HG03565 (cell line): ENCODE measurements around the gene DIRAS1.
A peak's percentile ranks its signal among the peaks of the same experiment; 100 is the strongest.

Experiments
- ATAC-seq: cut with Tn5 transposase; IDR thresholded peaks from one replicate; pipeline ENCODE4 v1.9.1; 2021; ENCODE audit warnings: mild to moderate bottlenecking, moderate library complexity; ENCODE audit not compliant: unreplicated experiment

Gene DIRAS1

DNA sequence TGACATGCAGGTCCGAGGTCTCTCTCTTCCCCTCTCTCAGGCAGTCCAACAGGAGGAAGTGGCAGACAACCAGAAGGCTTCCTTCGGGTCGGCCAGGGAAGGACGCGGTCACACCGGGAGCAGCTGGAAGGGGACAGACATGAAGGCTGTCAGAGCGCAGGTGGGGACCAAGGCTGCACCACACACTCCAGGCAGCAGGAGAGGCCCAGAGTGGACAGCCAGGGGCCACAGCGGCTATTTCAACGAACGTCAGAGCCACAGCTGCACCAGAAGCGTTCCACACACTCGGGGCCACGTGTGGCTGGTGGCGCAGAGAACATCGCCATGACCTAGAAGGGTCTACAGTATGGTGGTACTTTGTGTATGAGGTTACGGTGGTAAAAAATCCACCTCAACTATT is 34.6 kb upstream of the DIRAS1 start:
- no peak for ATAC-seq

DNA sequence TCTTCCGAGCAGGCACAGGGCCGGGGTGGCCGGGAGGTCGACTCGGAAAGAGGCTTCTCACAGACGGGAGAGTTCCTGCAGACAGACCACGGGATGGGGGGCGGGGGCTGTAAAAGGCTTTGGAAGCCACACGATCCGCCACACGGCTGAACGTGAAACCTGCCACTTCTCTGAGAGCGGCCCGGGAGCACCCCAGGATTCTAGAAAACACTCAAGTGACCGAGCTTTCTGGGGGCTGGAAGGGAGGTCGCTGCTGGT is 34.2 kb upstream of the DIRAS1 start:
- ATAC-seq, result no peak

DNA sequence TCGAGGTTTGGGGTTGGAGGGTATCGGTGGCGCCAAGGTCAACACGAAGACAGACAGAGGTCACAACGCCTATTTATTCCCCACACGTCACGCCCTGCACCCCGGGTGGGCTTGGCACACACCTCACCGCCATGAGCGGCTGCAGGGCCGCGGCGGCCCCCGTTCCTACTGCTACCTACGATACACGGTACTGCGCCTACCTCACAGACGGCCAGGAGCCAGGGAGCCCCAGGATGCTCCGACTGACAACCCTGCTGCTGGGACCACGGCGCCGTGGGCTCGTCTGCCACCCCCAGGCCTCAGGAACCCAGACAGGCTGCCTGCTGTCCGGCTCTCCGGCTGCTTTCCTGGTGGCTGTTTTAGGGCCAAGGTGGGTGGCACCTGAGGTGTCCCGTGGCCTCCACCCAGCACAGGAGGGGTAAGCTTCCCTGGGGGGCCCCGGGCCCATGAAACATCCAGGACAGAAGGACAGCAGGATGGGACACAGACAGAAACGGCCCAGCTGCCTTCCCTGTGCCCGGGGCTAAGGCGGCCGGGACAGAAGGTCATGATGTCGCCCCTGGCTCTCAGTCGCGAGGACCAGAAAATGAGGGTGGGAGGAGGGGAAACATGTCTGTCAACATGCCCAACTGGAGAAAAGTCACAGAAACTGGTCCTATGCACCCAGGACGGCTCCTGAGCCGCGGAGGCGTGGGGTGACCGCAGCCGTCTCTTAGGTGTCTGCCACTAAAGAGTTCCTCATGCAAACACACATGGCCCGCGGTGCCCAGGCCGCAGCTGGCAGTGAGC is 33.7 kb upstream of the DIRAS1 start:
- no peak for ATAC-seq

DNA sequence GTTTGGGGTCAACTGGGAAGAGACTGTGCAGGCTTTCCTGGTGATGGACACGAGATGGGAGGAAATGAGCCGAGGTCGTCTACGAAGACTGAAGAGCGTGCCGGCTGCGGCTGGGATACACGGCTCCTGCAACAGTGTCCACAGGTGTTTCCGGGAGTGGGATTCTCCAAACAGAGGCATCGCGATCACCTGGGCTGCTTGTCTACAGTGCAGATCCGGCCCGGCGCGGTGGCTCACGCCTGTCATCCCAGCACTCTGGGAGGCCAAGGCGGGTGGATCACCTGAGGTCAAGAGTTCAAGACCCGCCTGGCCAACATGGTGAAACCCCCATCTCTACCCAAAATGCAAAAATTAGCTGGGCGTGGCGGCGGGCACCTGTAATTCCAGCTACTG is 30.3 kb upstream of the DIRAS1 start:
- no peak for ATAC-seq

DNA sequence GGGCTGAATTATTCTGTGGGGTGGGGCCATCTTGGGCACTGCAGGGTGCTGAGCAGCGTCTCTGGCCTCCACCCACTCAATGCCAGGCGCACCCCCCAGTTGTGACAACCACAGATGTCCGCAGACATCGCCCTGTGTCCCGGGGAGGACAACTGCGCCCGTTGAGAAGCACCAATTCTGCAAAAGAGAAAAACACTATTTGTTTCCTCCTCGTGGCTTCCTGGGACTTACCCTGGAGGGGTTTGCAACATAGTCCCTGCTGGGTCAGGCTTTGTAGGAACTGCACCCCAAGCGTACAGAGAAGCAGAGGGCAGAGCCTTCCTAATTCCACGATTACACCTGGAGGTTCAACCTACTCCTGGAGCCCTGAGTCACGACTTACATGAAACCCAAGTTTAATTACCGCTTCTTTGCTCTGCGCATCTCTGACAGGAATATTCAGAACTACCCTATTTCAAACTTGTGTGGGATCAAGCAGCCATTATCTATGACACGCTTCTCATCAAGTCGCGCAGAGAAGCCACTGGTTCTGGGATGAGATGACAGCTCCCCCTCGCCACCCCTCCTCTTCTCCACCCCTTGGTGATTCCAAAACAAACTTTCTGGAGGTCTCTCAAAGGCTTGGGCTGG is 29.8 kb upstream of the DIRAS1 start:
- ATAC-seq, result no peak

DNA sequence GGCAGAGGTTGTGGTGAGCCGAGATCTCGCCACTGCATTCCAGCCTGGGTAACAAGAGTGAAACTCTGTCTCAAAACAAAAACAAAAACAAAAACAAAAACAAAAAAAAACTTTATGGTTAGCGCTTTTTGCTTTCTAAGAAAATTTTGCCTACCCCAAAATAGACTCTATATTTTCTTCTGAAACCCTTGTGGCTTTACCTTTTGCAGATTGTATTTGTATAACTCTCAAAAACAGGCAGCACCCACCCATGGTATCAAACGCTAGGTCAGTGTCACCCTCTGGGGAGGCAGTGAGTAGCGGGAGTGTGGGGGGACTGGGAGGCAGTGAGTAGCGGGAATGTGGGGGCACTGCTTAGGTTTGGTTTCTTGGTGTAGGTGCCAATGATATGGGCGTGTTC is 26.2 kb upstream of the DIRAS1 start:
- ATAC-seq, result no peak

DNA sequence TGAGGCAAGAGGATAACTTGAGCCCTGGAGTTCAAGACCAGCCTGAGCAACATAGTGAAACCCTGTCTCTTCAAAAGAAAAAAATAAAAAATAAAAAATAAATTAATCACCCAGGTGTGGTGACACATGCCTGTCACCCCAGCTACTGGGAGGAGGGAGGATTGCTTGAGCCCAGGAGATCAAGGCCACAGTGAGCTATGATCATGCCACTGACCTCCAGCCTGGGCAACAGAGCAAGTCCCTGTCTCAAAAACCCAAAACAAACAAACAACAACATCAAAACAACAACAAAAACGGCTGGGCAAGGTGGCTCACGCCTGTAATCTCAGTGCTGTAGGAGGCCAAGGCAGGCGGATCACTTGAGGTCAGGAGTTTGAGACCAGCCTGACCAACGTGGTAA is 22.9 kb upstream of the DIRAS1 start:
- no peak for ATAC-seq

DNA sequence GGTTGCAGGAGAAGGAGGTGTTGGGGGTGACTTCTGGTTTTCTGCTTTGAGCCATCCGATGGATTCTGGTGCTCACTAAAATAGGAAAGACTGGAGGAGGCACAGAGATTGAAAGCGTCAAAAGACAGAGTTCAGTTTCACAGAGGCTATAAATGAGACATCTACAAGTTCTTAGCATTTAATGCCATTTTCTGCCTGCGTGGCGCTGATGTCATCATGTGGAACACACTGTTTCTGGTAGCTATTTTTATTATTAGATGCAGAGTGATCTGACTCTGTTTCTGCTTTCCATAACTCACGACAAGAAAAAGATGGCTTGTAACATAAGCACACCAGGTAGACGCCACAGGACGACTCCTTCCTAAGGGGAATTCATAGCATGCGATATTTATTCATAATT is 21.9 kb upstream of the DIRAS1 start:
- no peak for ATAC-seq

DNA sequence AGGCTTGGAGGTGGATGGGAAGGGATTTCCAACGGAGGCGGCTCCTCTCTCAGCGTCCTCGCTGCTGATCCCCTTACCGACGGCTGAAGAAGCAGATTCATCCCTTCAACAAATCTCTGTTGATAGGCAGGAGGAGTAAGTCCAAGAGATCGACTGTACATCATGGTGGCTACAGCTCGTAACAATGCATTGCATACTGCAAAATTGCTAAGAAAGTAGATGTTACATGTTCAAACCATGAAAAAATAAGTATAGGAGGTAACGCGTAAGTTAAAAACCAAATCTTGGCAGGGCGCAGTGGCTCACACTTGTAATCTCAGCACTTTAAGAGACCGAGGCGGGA is 19.1 kb upstream of the DIRAS1 start:
- no peak for ATAC-seq

DNA sequence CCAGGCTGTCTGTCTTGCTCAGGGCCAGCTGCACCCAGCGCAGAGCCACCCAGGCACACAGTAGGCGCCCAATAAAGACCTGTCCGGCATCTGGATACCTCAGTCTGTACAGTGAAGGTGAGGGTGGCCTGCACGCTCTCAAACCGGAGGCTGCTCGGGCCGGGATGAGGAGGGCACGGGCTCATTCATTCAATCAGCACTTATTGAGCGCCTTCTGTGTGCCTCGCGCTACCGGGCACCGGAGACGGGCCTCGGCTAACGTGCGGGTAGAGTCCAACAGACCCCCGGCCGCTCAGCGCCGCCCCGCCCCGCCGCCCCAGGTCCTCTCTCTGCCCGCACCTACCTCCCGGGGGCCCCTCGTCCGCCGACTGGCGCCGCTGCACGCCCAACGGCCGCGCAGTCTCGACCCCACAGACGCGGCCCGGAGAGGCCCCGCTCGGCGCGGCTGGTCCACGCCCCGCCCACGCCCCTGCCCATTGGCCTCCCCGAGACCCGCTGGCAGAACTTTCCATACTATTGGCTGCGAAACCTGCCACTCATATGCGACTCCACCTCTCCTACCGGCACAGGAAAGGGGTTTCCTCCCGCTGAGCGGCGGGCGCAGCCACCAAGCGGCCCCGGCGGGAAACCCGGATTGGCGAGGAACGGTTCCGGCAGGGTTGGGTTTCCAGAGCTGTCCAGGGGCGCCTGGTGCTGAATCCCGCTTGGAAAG is 18.6 kb upstream of the DIRAS1 start, which contains the start of gene SLC39A3:
Gene SLC39A3 (minus strand): TSS at position 416 of the 712 bp plus-strand sequence. CDS start 2,760 bp downstream, outside the sequence.
- peak; percentile 92 for ATAC-seq

DNA sequence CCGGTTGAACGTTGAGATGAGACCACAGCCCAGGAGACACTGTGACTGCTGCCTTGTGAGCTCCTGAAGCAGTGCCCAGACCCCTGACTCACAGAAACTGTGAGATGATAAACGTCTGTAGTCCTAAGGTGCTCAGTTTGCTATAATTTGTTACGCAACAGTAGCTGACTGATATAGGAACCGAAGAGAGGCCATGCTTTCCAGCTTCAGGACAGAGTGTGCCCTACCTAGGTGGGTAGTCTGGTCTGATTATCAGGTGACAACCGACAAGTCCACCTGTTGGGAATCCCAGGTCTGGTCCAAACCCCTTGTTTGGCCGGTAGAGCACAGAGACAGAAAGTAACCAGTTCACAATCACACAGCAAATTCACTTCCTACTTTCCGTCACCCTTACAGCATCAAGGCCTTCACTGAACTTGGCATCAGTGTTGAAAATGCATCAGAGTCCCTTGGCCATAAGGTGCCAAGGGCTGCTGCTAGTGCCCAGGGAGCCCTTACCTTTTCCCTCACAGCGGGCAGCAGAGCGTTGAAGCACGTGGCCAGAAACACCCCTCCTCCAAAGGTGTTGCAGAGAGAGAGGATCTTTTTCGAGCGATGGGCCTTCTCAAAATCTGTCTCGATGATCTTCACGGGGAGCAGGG is 15.5 kb upstream of the DIRAS1 start:
- ATAC-seq, result no peak

DNA sequence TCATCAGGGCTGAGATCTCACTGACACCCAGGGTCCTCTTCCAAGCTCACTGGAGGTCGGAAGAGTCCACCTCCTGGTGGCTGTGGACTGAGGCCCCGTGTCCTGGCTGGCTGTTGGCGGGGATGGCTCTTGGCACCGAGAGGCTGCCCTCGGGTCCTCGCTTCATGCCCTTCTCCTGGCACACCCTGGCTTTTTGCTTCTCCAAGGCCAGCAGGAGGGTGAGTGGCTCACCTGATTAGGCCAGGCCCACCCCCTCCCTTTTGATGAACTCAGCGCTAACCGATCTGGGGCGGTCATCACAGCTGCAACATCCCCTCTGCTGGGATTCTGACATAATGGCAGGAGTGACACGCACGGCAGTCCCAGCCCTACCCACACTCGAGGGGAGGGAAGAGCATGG is 14.2 kb upstream of the DIRAS1 start:
- ATAC-seq, result no peak

DNA sequence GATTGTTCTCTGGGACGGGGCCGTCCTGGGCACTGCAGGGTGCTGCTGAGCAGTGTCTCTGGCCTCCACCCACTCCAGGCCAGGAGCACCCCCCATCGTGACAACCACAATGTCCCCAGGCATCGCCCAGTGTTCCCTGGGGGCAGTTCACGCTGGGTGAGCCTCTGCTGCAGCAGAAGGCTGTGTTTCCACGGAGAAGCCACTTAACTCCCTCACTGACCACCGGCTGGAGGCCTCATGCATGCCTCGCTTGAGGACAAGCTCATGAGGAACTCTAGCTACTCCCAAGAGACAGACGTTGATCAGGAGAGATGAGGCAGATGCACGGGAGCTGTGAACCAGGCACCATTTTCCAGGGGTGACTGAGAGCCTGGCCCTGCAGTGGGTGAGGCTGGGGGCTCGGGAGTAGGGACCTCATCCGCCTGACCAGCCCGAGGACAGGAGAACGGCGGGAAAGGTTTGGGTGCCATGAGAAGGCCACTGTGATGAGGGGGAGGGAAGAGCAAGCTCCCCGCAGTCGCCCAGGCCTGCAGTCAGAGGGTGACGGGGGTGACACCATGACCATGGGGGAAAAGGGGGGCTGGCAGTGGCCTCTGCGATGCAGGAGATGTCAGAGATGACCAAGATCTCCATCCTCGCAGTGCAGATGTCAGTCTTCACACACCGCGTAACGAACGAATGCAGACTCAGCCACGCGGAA is 13.6 kb upstream of the DIRAS1 start:
- no peak for ATAC-seq

DNA sequence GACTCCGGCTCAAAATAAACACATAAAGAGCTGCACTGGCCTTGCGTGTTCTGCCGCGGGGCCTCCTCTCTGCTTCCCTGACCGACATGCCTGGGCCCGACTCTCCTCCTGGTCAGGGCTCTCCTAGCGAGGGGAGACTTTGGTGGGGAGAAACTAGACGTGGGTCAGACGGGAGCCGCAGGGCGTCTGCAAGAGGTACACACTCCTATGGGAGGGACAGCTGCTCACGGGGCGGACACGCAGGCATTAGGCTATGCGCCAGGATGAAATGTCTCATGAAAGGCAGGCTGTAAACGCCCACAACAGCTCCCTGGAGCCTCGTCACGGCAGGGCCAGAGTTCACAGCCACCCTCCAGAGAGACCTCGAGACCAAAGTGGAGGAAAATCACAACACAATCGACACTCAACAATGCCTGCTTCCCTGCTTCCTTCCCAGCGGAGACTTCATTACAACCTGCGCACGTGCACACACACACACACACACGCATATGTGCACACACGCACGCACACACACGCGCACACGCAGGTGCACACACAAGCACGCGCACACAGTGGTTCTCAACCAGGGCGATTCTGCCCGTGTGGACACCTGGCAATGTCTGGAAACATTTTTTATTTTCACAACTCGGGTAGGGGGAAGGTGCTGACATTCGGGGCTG is 12.9 kb upstream of the DIRAS1 start:
- ATAC-seq, result no peak

DNA sequence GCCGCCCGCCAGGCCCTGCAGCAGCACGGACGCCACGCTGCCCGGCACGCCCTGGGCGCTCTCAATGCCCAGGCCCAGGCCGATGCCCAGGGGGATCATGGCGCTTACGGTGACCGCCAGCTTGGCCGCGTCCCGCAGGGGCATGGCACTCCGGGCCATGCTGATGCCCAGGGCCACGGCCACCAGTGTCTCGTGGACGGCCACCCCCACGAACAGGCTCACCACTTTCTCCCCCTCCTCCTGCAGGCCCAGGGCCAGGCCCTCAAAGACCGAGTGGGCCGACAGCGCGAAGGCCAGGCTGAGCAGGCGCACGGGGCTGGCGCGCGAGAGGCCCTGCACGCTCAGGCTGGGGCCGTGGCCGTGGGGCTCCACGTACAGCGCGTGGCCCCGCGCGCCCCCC is 11.7 kb upstream of the DIRAS1 start:
- ATAC-seq, result no peak

DNA sequence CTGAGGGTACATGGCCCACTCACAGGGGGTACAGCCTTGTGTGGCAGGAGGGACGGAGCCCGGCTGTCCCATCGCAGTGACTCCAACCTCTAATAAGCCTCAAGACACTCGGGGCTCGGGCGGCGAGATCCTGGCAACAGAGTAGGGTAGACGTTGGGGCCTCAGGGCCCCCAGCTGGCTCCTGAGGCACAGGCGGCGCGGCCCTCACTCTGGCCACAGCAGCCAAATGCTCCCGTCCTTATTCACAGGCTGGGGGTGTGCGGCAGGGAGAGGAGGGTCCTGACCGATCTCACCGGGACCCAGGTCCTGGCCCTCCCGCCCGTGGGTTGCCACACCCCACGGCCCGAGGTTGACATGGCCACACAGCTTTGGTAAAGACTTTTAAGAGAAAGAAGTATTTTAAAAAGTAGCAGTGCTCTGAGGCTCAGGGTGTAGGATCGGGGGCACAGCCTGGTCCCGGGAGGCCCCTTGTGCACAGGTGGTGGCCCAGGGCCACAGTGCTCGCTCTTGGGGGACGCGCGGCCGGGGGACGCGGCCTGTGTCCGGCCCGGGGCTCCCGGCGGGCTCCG is 11.1 kb upstream of the DIRAS1 start:
- ATAC-seq, result no peak

DNA sequence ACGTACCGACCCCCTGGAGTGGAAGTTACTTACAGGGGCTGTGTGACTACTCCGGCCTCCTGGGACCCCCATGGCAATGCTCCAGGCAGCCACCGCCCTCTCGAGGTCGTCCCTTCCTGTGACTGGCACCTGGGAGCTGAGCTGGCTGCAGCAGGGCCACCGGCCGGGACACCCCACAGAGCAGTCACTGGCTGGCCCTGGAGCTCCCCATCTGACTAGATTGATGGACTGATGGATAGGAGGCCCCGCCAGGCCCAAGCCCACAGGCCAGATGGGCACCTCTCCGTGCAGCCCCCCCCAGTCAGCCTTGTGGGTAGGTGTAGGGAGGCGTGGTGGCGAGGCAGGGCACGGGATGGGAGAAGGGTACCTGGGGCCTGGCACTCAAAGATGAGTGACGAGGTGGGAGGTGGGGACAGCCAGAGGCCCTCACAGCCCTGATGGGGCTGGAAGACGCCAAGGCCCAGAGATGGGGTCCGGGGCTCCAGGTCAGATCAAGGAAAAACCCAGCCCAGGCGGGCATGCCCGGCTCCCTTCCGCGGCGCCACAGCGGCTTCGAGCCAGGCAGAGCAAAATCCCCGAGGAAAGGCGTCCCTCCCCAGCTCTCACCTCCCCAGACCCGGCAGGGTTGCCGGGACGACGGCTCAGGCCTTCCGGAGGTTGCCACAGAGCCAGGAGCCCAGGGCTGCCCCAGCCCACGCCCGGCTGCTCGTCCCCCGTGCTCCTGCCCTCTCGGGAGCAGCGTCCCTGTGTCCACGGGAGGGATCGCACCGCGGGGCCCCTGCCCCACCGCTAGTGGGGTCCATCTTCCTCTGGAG is 10.2 kb upstream of the DIRAS1 start:
- no peak for ATAC-seq

DNA sequence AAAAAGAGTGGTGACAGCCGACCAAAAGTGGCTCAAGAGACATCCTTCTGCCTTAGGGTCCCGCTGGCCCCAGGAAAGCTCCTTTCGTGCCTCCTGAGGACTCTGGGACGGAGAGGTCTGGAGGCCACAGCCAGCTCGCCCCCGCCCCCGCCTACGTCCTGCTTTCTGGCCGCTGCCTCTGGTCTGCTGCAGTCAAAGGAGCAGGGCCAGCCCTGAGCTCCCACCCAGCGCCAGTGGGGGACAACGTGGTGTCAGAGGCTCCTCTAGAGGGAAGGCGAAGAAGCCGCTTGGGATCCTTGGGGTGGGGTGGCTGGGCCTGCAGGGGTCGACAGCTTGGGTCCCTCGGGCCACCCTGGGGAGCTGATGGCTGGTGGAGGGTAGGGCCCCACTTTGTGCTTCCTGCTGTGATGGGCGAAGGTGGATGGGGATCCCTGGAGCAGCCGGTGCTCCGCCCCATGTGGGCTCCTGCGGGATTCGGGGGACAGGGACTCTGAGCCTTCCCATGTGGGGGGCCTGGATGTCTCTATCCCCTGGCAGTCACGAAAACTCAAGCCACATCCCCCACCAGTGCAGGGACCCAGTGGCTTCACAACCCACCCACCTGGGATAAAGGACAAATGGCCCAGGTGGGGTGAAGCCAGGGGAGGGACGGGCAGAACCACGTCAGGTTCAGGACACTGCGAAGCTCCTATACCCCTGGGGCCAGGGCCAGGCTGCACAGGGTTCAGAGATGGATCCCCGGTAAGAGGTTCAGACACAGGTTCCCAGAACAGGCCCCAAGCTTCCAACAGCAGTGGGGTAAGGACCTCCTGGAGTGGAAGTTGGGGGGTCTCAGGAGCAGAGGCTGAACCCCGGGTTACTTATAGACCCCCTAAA is 9.0 kb upstream of the DIRAS1 start:
- no peak for ATAC-seq
